Adrenal gland (tissue), 12 donors: ENCODE results near the gene MAML3. TPM values are rescaled to one million over a fixed set of nuclear protein-coding genes. Genes with fewer than 3 reads are reported as not detected.

Source experiments
- DNase-seq, 7 donors: peaks; one replicate each; pipeline ENCODE4 v3.0.0-alpha.2; 2019 to 2020
- H3K27ac ChIP-seq, 5 donors: fragments of 200-600 bp; sonication (generic) in 4 of 5; 1 replicate in 3 of 5; 2 replicates in 2 of 5; pipeline versions ENCODE4 v1.5.1 to v1.8.0; 2016 to 2020; ENCODE audit warnings: mild to moderate bottlenecking in 1 of 5
- H3K27me3 ChIP-seq: fragments of 200-600 bp; 2 replicates; pipeline ENCODE4 v1.8.0; 2021
- H3K36me3 ChIP-seq, 2 donors: fragments of 200-600 bp; replicated peaks in 1 of 2; 1 replicate in 1 of 2; 2 replicates in 1 of 2; pipeline versions ENCODE4 v1.5.1 to v1.8.0; 2018 to 2022
- H3K4me1 ChIP-seq, 2 donors: fragments of 200-600 bp; replicated peaks in 1 of 2; 1 replicate in 1 of 2; 2 replicates in 1 of 2; pipeline versions ENCODE4 v1.5.1 to v1.8.0; 2018 to 2021
- H3K4me3 ChIP-seq, 4 donors: fragments of 200-600 bp; sonication (generic) in 3 of 4; one replicate each; pipeline ENCODE4 v1.5.1; 2016 to 2018
- H3K9me3 ChIP-seq, 3 donors: fragments of 200-600 bp; sonication (generic) in 1 of 3; replicated peaks in 1 of 3; 1 replicate in 2 of 3; 2 replicates in 1 of 3; pipeline versions ENCODE4 v1.5.1 to v1.8.0; 2016 to 2021
- CTCF ChIP-seq, 6 experiments: fragments of 450-650 bp in 4 of 6; fragments of 200-600 bp in 2 of 6; sonication (generic) in 1 of 6; IDR thresholded peaks; 1 replicate in 5 of 6; 2 replicates in 1 of 6; pipeline versions ENCODE4 v1.5.1 to v1.8.0; 2016 to 2021; ENCODE audit warnings: antibody characterized with exemption in 6 of 6, mild to moderate bottlenecking in 2 of 6, moderate library complexity in 1 of 6
- POLR2A ChIP-seq, 2 donors: fragments of 450-650 bp; IDR thresholded peaks; one replicate each; pipeline ENCODE4 v1.6.1; 2017; ENCODE audit warnings: antibody characterized with exemption in 2 of 2, mild to moderate bottlenecking in 2 of 2, moderate library complexity in 1 of 2
- WGBS, 4 donors: extraction: QIAGEN DNeasy Blood & Tissue Kit in 2 of 4; methylation state at CpG; one replicate each; pipeline versions ENCODE4 v1.1.5 to v1.1.7; 2013 to 2017; 5-methylcytosine and 5-hydroxymethylcytosine counted together
- intact Hi-C, 2 donors: fragments of 100-400 bp; cut with DNase I; formaldehyde crosslinking; loops; one replicate each; pipeline versions ENCODE4 v1.14.1 to v1.15.0; 2022 to 2023
- polyA plus RNA-seq, 3 donors: library from polyadenylated mRNA; stranded (reverse); fragments of 200-250 nt in 2 of 3; fragments of 350-450 nt in 1 of 3; fragmentation: Illumina TruSeq in 1 of 3; extraction: RNeasy Lipid Tissue Mini Kit (QIAGEN cat#74804) in 1 of 3; gene quantifications; one replicate each; pipeline ENCODE4 v1.2.3, GENCODE V29; 2013 to 2014
- total RNA-seq, 9 donors: library from RNA; depleted of rRNA in 4 of 9; stranded (reverse); fragments of >200 nt in 4 of 9; fragments of 120-200 nt in 1 of 9; fragmentation: NEBNext Ultra II Directional in 1 of 9; extraction: Animal tissue kit (Norgen Biotek cat#: 25700) in 1 of 9; gene quantifications; one replicate each; pipeline versions ENCODE4 v1.1.0 to v1.2.4, GENCODE V29; 2013 to 2023
- donor health status: healthy with polysubstance abuse.
- donor health status: Bipolar disorder and iron deficiency.
- donor health status: DM: yes; HTN: yes; CAD: no.
- donor health status: DM: no; HTN: no; CAD: no.
- donor health status: DM: no; HTN: no; CAD: no.
- donor health status: DM: yes; HTN: yes; CAD: no.

The MAML3 gene
- total and polyA plus RNA-seq, 12 donors, result 2.0 to 15.9 (median 8.4) TPM

- peak in 1 of 7 donors; percentile 41 for DNase-seq
- intact Hi-C loops, result no loop called here
- Histone ChIP-seq H3K27ac (peak overlapping the region in 2 of 5 donors; percentile 50 to 57), H3K27me3 (no peaks in the 10 kb centered on the region), H3K4me3 (no peak overlapping the region), H3K4me1 (peaks cover 22 to 60% of the 10 kb centered on the region in 2 donors), H3K36me3 (no peaks in the 10 kb centered on the region), H3K9me3 (no peaks in the 10 kb centered on the region)
- whole genome bisulfite sequencing, 4 donors, result 94 to 99% (median 98%) methylated on average over 3 of the region's 3 CpGs
- TF ChIP-seq CTCF (IDR thresholded peaks at IDR 0.05) (no peak), POLR2A (IDR thresholded peaks at IDR 0.05) (no peak)
Measured at GRCh38 chr4:140100771-140101170, 53.2 kb downstream of the MAML3 start.

GRCh38 chr4:140099983-140100382, 54.0 kb downstream of the MAML3 start:
- no peaks in the 10 kb centered on the region for H3K36me3 ChIP-seq
- TF ChIP-seq CTCF (IDR thresholded peaks at IDR 0.05), result no peak
- no peak for TF ChIP-seq POLR2A (IDR thresholded peaks at IDR 0.05)
- no peaks in the 10 kb centered on the region for H3K27me3 ChIP-seq
- WGBS, 4 donors, result 21 to 41% (median 30%) methylated on average over 4 to 7 of the region's 7 CpGs
- no peaks in the 10 kb centered on the region for H3K9me3 ChIP-seq
- H3K27ac ChIP-seq, result peak overlapping the region in 2 of 5 donors; percentile 50 to 57
- H3K4me3 ChIP-seq, result no peak overlapping the region
- DNase-seq, result peak; percentile 45 to 76 (median 57)
- peaks cover 22 to 67% of the 10 kb centered on the region in 2 donors for H3K4me1 ChIP-seq
- intact Hi-C loops, result no loop called here

- TF ChIP-seq CTCF (IDR thresholded peaks at IDR 0.05), result peak in 3 of 6 experiments; percentile 20 to 40 (median 25)
- TF ChIP-seq POLR2A (IDR thresholded peaks at IDR 0.05), result no peak
- WGBS, 4 donors, result 46 to 53% (median 50%) methylated on average over 7 of the region's 7 CpGs
- intact Hi-C loops, result no loop called here
- Histone ChIP-seq H3K27me3 (no peaks in the 10 kb centered on the region), H3K9me3 (no peaks in the 10 kb centered on the region), H3K4me1 (peaks cover 22 to 78% of the 10 kb centered on the region in 2 donors), H3K36me3 (no peaks in the 10 kb centered on the region), H3K4me3 (peak overlapping the region in 1 of 4 donors; percentile 30), H3K27ac (peak overlapping the region in 3 of 5 donors; percentile 12 to 79 (median 55))
- no peak for DNase-seq
Measured at GRCh38 chr4:140098455-140099160, 55.4 kb downstream of the MAML3 start.

GRCh38 chr4:140097572-140097971, 56.4 kb downstream of the MAML3 start:
- TF ChIP-seq CTCF (IDR thresholded peaks at IDR 0.05) (no peak), POLR2A (IDR thresholded peaks at IDR 0.05) (no peak)
- WGBS, 4 donors, result 74 to 79% (median 75%) methylated on average over 4 of the region's 4 CpGs
- Histone ChIP-seq H3K9me3 (no peaks in the 10 kb centered on the region), H3K27me3 (no peaks in the 10 kb centered on the region), H3K27ac (peak overlapping the region in 2 of 5 donors; percentile 58 to 89), H3K4me1 (peaks cover 26 to 80% of the 10 kb centered on the region in 2 donors), H3K4me3 (no peak overlapping the region), H3K36me3 (no peaks in the 10 kb centered on the region)
- no peak for DNase-seq
- intact Hi-C loops, result no loop called here
